NAMALWA (cell line): ENCODE data around the gene PSMA5.
A peak's percentile ranks its signal among the peaks of the same experiment; 100 is the strongest.
"Not testable (repeated sequence)": the region's sequence is repeated elsewhere in the genome, so short reads cannot be mapped to it uniquely, and the experiment has no call there.

ENCODE experiments used
- DNase-seq: peaks from one replicate; pipeline ENCODE4 v3.0.0-alpha.2; 2015; ENCODE audit warnings: low spot score

Gene PSMA5

GRCh38 chr1:109426281-109427170 is at the start of gene PSMA5:
PSMA5 (minus strand) TSS chr1:109426448; CDS start chr1:109426330, 118 bp downstream.
- peak; percentile 99 for DNase-seq

DNA sequence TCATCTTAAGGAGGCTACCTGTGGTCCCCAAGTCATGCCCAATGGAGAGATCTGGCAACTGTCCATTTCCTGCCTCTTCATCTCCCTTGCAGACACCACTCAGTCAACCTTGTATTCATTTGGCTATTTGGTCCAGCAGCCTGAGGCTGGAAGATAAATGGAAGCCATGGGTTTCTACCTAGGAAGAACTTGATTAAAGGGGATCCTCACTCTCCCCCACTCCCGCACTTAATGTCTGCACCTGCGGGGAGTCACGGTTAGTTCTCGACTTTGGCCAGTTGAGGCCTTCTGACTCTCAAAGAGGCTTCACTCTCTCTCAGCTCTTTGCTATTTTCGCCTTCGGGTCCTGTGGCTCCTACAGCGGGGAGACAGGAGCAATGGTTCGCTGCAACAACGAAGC is 49.0 kb upstream of the PSMA5 start:
- DNase-seq: no peak

DNA sequence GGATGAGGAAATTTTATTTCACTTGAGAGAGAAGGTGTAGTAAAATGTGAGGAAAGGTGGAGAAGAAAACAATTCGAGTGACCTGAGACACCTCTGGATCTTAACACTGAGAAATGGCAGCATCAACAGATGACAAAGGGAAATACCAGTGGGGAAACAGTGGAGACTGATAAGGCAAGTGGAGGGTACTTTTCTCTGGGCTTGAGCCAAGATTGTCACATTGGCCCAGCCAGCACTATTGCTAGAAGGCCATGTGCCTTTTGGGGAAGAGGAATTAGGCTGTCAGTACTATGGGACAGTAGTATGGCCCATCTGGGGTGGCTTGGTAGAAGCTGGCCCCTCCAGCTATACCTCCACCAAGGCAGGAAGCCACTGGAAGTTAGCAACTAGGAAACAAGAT is 48.4 kb upstream of the PSMA5 start:
- no peak for DNase-seq

DNA sequence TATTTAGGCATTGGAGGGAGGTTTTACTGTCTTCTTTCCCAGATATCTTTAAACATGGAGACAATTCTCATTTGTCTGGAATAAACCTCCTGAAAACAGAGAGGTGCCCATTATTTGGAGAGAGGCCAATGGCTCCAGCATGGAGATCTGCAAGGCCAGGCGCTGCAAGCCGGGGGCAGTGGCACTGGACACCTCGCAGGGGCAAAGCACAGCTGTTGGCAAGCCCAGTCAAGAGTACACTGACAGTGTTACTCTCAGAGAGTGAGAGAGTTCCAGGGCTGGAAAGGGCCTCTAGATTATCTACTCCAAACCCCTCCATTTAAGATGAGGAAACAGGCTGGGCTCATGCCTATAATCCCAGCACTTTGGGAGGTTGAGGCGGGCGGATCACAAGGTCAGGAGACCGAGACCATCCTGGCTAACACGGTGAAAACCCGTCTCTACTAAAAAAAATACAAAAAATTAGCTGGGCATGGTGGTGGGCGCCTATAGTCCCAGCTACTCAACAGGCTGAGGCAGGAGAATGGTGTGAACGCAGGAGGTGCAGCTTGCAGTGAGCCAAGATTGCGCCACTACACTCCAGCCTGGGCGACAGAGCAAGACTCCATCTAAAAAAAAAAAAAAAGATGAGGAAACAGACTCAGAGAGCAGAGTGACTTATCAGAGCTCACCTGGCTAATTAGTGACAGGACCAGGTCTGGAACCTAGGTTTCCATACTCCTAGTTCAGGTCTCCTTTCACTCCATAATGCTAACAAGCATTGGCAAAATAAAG is 47.2 kb upstream of the PSMA5 start:
- DNase-seq: not testable (repeated sequence)

DNA sequence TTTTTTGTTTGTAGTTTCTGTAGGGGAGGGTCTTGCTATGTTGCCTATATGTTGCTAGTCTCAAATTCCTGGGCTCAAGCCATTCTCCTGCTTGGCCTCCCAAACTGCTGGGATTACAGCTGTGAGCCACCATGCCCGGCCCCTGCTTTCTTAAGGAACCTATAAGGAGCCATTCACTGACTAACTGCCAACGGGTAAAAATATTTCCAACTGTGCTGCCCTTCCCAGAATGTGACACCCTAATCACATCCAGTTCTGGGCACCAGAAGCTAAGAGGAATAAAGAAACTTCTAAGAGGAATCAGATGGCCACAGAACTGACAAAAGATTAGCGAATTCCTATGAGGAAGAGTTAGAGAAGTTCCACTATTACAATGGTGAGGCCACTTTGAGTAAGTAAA is 46.5 kb upstream of the PSMA5 start:
- no peak for DNase-seq

- no peak for DNase-seq
Measured at GRCh38 chr1:109470245-109470644, 44.0 kb upstream of the PSMA5 start.

DNA sequence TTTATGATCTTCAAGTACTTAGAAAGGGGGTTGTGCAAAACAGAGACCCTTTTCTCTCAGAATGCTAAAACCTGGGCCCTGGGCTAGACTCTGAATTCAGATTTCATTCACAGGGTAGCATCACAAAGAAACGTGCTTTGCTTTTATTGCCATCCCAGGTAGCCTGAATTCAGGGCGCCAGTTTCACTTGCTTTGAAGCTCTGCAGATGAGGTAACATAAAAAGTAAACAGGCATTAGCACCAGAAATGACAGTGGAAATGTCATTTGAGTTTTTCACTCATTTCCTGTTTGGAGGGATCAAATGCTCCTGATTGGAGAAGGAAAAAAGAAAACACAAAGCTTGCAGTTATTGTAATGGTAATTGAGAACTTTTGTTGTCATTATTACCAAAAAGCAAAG is 42.7 kb upstream of the PSMA5 start:
- no peak for DNase-seq

DNA sequence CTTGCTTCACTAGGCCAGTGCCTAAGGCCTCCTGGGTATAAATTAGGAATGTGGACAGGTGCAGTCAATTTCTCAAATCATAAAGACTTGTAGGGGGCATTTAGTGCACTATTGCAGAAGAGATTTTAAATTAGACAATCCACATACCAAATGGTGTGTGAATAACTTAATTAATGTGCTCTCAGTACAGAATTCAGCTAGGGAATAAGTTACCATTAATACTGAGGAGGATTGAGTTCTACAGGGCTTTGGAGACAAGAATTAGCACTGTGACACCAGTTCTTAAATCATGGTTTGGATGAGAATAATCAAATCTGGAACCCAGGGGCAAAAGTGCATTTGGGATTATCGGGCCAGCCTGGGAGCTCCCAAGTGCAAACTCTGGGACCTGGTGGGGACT is 41.8 kb upstream of the PSMA5 start:
- no peak for DNase-seq

GRCh38 chr1:109467301-109467777 is 41.1 kb upstream of the PSMA5 start:
- no peak for DNase-seq

GRCh38 chr1:109466452-109467300 is 40.4 kb upstream of the PSMA5 start, which contains the start of gene SYPL2:
SYPL2 (plus strand) TSS chr1:109466546; CDS start chr1:109466844, 298 bp downstream.
- DNase-seq: no peak

- no peak for DNase-seq
Measured at GRCh38 chr1:109466125-109466451, 39.8 kb upstream of the PSMA5 start.

DNA sequence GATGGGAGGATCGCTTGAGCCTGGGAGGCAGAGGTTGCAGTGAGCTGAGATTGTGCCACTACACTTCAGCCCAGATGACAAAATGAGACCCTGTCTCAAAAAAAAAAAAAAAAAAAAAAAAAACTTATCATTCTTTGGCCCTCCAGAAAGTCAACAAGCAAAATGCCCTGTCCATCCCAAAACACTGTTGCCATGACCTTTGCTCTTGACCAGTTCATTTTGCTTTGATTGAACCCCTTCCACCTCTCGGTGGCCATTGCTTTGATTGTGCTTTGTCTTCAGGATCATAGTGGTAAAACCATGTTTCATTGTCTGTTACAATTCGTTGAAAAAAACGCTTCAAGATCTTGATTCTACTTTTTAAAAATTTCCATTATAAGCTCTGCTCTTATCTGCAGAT is 31.6 kb upstream of the PSMA5 start:
- no peak for DNase-seq

GRCh38 chr1:109454497-109455133 is 28.4 kb upstream of the PSMA5 start:
- peak; percentile 19 for DNase-seq

- no peak for DNase-seq
Measured at GRCh38 chr1:109447524-109447923, 21.3 kb upstream of the PSMA5 start.

DNA sequence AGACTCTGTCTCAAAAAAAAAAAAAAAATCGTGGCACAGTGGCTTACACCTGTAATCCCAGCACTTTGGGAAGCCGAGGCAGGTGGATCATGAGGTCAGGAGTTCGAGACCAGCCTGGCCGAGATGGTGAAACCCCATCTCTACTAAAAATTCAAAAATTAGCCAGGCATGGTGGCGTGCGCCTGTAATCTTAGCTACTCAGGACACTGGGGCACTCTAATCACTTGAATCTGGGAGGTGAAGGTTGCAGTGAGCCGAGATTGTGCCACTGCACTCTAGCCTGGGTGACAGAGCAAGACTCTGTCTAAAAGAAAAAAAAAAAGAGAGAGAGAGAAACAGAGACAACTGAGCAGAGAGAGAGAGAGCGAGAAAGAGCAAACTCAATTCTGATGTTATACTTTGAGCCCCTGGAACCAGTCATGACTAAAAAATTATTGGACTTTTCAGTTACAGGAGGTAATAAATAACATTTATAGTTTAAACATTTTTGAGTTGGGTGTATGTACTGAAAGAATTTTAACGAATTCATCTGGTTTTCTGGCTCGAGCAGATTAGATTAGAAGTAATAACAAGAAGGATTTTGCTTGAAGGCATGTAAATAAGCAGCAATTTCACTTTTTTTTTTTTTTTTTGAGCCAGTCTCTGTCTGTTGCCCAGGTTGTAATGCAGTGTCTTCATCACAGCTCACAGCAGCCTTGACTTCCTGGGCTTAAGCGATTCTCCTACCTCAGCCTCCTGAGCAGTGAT is 19.9 kb upstream of the PSMA5 start:
- DNase-seq: not testable (repeated sequence)

DNA sequence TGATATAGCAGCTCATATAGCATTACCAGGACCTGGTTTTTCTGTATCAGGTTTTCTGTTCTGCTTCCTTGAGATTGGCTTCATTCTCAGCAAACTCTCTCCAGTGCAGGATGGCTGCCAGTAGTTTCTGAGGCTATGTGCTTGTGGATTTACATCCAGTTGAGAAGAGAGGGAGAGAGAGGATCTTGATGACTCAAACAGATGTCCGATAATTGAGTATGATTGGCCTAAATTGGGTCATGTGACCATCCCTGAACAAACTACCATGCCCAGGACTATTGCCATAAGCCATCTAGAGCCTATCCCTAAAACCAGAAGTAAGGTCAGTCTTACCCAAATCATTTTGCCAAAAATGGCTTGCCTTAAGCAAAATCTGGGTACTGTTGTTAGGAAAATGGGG is 18.1 kb upstream of the PSMA5 start:
- DNase-seq: no peak

DNA sequence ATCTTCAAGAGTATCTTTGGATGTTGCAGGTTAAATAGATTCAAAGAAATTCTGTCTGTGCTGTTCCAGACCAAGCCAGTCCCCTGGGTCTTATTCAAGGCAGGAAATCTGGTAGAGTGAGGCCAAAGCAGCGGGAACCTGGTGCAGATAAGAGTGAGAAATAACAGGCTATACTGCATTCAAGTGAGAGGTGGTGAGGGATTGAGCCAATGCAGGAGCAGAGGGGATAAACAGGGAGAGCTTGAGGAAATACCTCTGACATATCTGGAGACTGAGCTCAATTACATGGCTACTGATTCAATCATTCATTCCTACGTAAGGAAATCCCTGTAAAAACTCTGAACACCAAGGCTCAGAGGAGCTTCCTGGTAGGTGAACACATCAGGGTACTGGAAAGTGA is 17.2 kb upstream of the PSMA5 start:
- DNase-seq: no peak

GRCh38 chr1:109441069-109441468 is 14.8 kb upstream of the PSMA5 start:
- no peak for DNase-seq

DNA sequence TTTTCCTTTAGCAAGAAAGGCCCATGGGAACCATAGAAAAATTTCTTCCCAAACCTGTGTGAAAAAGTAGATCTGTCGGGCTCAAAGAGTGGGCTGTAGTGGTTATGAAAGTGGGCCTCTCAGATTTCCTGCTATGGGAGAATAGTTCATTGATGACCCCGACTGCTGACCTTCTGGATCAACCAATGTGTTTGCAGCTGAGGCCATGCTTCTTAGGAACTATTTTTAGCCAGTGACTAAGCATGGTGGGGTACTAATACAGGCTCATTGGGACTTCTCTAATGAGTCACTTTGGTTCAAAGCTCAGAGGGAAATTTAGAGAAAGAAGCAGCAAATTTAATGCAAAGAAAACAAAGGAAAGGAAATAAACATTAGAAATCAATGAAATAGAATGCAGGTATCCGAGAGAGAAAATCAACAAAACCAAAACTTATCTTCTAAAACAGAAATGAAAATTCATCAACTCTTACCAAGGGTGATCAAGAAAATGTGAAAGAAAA is 12.6 kb upstream of the PSMA5 start:
- no peak for DNase-seq

DNA sequence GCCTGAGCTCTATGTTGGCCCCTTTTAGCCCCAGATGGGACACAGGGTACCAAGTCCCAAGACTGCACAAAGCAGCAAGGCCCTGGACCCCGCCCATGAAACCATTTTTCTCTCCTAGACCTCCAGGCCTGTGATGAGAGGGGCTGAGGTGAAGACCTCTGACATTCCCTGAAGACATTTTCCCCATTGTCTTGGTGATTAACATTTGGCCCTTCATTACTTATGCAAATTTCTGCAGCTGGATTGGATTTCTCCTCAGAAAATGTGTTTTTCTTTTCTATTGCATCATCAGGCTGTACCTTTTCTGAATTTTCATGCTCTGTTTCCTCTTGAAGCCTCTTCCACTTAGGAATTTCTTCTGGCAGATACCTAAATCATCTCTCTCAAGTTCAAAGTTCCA is 8.2 kb upstream of the PSMA5 start:
- DNase-seq: no peak

DNA sequence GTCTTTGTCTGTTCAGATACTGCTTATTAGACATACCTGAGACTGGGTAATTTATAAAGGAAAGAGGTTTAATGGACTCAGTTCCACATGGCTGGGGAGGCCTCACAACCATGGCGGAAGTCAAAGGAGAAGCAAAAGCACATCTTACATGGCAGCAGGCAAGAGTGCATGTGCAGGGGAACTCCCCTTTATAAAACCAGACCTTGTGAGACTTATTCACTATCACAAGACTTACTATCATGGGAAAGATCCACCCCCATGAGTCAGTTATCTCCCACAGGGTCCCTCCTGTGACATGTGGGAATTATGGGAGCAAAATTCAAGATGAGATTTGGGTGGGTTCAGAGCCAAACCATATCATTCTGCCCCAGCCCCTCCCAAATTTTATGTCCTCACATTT is 7.1 kb upstream of the PSMA5 start:
- no peak for DNase-seq
